ENCODE data around the gene SEMA6C. TPM values are rescaled to one million over a fixed set of nuclear protein-coding genes. Genes with fewer than 3 reads are reported as not detected.

SEMA6C gene
- total and polyA plus RNA-seq, 2 of the 13 experiments (the other 11 are each of a cell fraction or from before 2014, with no cell fraction given), result 1.4 to 2.9 TPM

DNA sequence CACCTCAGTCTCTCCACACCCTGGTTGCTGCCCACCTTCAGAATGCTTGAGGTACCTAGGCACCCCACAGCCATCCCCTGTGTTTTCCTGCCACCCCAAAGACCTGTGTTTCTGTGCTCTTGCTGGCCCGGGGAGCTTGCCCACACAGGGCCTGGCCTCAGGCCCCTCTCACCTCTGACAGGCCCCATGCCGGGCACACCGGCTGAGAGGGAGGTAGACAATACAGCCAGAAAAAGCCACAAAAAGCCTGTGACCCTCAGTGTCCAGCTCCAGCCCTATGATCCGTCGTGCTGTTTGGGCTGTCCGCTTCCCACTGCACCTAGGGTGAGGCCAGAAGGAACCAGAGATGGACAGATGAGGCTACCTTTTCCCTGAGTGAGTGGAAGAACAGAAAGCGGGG lies 11.4 kb downstream of the SEMA6C start (continued):
- TF ChIP-seq HIVEP1 (CRISPR knock-in tag; IDR thresholded peaks at IDR 0.05), result no peak
- TF ChIP-seq, protein P1, sequence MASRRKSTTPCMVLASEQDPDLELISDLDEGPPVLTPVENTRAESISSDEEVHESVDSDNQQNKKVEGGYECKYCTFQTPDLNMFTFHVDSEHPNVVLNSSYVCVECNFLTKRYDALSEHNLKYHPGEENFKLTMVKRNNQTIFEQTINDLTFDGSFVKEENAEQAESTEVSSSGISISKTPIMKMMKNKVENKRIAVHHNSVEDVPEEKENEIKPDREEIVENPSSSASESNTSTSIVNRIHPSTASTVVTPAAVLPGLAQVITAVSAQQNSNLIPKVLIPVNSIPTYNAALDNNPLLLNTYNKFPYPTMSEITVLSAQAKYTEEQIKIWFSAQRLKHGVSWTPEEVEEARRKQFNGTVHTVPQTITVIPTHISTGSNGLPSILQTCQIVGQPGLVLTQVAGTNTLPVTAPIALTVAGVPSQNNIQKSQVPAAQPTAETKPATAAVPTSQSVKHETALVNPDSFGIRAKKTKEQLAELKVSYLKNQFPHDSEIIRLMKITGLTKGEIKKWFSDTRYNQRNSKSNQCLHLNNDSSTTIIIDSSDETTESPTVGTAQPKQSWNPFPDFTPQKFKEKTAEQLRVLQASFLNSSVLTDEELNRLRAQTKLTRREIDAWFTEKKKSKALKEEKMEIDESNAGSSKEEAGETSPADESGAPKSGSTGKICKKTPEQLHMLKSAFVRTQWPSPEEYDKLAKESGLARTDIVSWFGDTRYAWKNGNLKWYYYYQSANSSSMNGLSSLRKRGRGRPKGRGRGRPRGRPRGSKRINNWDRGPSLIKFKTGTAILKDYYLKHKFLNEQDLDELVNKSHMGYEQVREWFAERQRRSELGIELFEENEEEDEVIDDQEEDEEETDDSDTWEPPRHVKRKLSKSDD (CRISPR knock-in tag; IDR thresholded peaks at IDR 0.05; ENCODE audit: low read depth), result no peak

DNA sequence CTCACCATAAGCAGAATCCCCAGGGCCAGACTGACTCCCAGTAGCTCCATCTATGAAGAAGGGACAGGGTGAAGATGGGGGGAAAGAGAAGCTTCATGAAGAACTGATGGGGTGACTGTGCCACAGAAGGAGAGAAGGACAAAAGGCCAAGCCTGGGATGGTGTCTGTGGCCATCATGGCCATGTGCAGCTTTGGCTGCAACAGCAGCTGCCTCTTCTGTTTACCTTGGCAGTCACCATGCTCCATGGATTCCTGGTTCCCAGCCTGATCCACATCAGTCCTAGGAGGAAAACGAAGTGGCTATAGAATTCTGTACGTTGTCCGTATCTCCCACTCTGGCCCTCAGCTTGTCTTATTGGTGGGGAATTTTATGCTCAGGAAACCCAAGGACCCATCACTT lies 12.0 kb downstream of the SEMA6C start:
- no TSS peak for BruUV-seq (replicated peaks)
- ChIA-PET CTCF (ENCODE audit: low intra/inter-chr PET ratio, low total read pairs) (no interaction called here), POLR2A (no interaction called here)
- Histone ChIP-seq H3K4me3 (replicated peaks in 1 of 3; ENCODE audit: insufficient read depth in 1 of 3, low read depth in 2 of 3, low read length in 3 of 3) (no peak overlapping the region), H3K79me2 (ENCODE audit: insufficient read depth, low read length) (no peaks in the 10 kb centered on the region), H3K36me3 (replicated peaks in 1 of 2; ENCODE audit: control insufficient read depth in 1 of 2, insufficient read depth in 2 of 2, low read length in 2 of 2) (no peaks in the 10 kb centered on the region), H3K9ac (ENCODE audit: insufficient read depth, low read depth, low read length) (no peak overlapping the region), H3K4me2 (ENCODE audit: low read depth, low read length) (no peak overlapping the region), H3K9me3 (ENCODE audit: low read length) (no peaks in the 10 kb centered on the region), H2AFZ (ENCODE audit: low read length) (no peak overlapping the region), H3K27me3 (ENCODE audit: control insufficient read depth in 1 of 2, insufficient read depth in 2 of 2, low read length in 2 of 2) (no peaks in the 10 kb centered on the region), H4K20me1 (ENCODE audit: insufficient read depth, low read length) (no peaks in the 10 kb centered on the region), H3K27ac (ENCODE audit: extremely low read length, insufficient read depth, low read length) (no peak overlapping the region), H3K4me1 (ENCODE audit: insufficient read depth, low read length) (no peaks in the 10 kb centered on the region)
- no peak for FAIRE-seq
- TF ChIP-seq ZFP36L2 (CRISPR knock-in tag; IDR thresholded peaks at IDR 0.05) (no peak), MLLT10 (CRISPR knock-in tag; IDR thresholded peaks at IDR 0.05) (no peak)
- TF ChIP-seq, protein P2, sequence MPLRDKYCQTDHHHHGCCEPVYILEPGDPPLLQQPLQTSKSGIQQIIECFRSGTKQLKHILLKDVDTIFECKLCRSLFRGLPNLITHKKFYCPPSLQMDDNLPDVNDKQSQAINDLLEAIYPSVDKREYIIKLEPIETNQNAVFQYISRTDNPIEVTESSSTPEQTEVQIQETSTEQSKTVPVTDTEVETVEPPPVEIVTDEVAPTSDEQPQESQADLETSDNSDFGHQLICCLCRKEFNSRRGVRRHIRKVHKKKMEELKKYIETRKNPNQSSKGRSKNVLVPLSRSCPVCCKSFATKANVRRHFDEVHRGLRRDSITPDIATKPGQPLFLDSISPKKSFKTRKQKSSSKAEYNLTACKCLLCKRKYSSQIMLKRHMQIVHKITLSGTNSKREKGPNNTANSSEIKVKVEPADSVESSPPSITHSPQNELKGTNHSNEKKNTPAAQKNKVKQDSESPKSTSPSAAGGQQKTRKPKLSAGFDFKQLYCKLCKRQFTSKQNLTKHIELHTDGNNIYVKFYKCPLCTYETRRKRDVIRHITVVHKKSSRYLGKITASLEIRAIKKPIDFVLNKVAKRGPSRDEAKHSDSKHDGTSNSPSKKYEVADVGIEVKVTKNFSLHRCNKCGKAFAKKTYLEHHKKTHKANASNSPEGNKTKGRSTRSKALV (CRISPR knock-in tag; IDR thresholded peaks at IDR 0.05), result no peak
- TF ChIP-seq, protein P3, sequence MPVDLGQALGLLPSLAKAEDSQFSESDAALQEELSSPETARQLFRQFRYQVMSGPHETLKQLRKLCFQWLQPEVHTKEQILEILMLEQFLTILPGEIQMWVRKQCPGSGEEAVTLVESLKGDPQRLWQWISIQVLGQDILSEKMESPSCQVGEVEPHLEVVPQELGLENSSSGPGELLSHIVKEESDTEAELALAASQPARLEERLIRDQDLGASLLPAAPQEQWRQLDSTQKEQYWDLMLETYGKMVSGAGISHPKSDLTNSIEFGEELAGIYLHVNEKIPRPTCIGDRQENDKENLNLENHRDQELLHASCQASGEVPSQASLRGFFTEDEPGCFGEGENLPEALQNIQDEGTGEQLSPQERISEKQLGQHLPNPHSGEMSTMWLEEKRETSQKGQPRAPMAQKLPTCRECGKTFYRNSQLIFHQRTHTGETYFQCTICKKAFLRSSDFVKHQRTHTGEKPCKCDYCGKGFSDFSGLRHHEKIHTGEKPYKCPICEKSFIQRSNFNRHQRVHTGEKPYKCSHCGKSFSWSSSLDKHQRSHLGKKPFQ (CRISPR knock-in tag; IDR thresholded peaks at IDR 0.05; ENCODE audit: insufficient replicate concordance), result no peak
- in situ Hi-C loops (cut with HindIII; ENCODE audit: extremely low pct_ligation_motif_present, low pct_unique_long_range_greater_than_20kb), result no loop called here
- intact Hi-C loops (cut with micrococcal nuclease; ENCODE audit: unreplicated experiment), result no loop called here
- WGBS (ENCODE audit: low lambda C conversion rate), result 89% methylated on average over 3 of the region's 3 CpGs
- DNase-seq (ENCODE audit: low spot score), result no peak
- no peak for ATAC-seq
